Peyer's patch (tissue), 4 donors: ENCODE data around the gene MICU2.
A peak's percentile ranks its signal among the peaks of the same experiment; 100 is the strongest.

Experiments
- CTCF ChIP-seq, 6 experiments: fragments of 450-650 bp in 4 of 6; fragments of 200-600 bp in 2 of 6; sonication (generic) in 1 of 6; IDR thresholded peaks; one replicate each; pipeline ENCODE4 v1.5.1; 2017 to 2019; ENCODE audit warnings: antibody characterized with exemption in 6 of 6, mild to moderate bottlenecking in 3 of 6, moderate library complexity in 1 of 6
- POLR2A ChIP-seq, 2 donors: fragments of 450-650 bp; IDR thresholded peaks; one replicate each; pipeline ENCODE4 v1.5.1; 2017; ENCODE audit warnings: antibody characterized with exemption in 2 of 2, mild to moderate bottlenecking in 2 of 2, moderate library complexity in 2 of 2

- TF ChIP-seq CTCF (IDR thresholded peaks at IDR 0.05): peak; percentile 79 to 96 (median 90)
- no peak for TF ChIP-seq POLR2A (IDR thresholded peaks at IDR 0.05)
Observed at GRCh38 chr13:21476893-21477472, 127.0 kb downstream of the MICU2 start.
